HepG2 (cell line): Measurements from ENCODE around the gene WDR62. TPM values are rescaled to one million over a fixed set of nuclear protein-coding genes. Genes with fewer than 3 reads are reported as not detected.

Source experiments
- HNF4A ChIP-seq: sonication (generic); formaldehyde crosslinking; IDR thresholded peaks from 2 replicates; pipeline ENCODE4 v1.4.0; 2020; ENCODE audit warnings: missing genetic modification reagents
- HOXA9 ChIP-seq: sonication (generic); formaldehyde crosslinking; IDR thresholded peaks from 2 replicates; pipeline ENCODE4 v1.8.1; 2022; ENCODE audit warnings: missing genetic modification reagents, mild to moderate bottlenecking, moderate library complexity, borderline replicate concordance
- MEIS2 ChIP-seq: sonication (generic); formaldehyde crosslinking; IDR thresholded peaks from 2 replicates; pipeline ENCODE4 v1.9.0; 2021; ENCODE audit warnings: mild to moderate bottlenecking, missing genetic modification reagents
- NONO ChIP-seq, 2 experiments: fragments of 450-650 bp in 1 of 2; sonication (generic) in 1 of 2; formaldehyde crosslinking in 1 of 2; IDR thresholded peaks in 1 of 2; conservative IDR thresholded peaks in 1 of 2; 2 replicates each; pipeline versions ENCODE4 v1.6.1 to v1.8.0; 2017 to 2022; ENCODE audit warnings: mild to moderate bottlenecking in 1 of 2, missing genetic modification reagents in 1 of 2, moderate library complexity in 1 of 2
- SAFB2 ChIP-seq: sonication (generic); formaldehyde crosslinking; IDR thresholded peaks from 2 replicates; pipeline ENCODE4 v1.5.1; 2020; ENCODE audit warnings: missing genetic modification reagents, low read depth, mild to moderate bottlenecking, borderline replicate concordance
- SALL1 ChIP-seq: sonication (generic); formaldehyde crosslinking; IDR thresholded peaks from 2 replicates; pipeline ENCODE4 v1.8.0; 2022; ENCODE audit warnings: mild to moderate bottlenecking, missing genetic modification reagents
- SOX6 ChIP-seq, 2 experiments: fragments of 450-650 bp in 1 of 2; sonication (generic) in 1 of 2; formaldehyde crosslinking in 1 of 2; IDR thresholded peaks; 2 replicates each; pipeline versions ENCODE4 v1.4.0 to v1.6.1; 2017 to 2020; ENCODE audit warnings: antibody characterized with exemption in 1 of 2, mild to moderate bottlenecking in 1 of 2, missing genetic modification reagents in 1 of 2
- TERF1 ChIP-seq: sonication (generic); formaldehyde crosslinking; IDR thresholded peaks from 2 replicates; pipeline ENCODE4 v1.8.0; 2022; ENCODE audit warnings: mild to moderate bottlenecking, missing genetic modification reagents, moderate library complexity
- TOE1 ChIP-seq: sonication (generic); formaldehyde crosslinking; IDR thresholded peaks from 2 replicates; pipeline ENCODE4 v1.4.0; 2020; ENCODE audit warnings: mild to moderate bottlenecking, missing genetic modification reagents
- ZBTB33 ChIP-seq: sonication (generic); formaldehyde crosslinking; IDR thresholded peaks from 2 replicates; pipeline ENCODE4 v1.4.0; 2020; ENCODE audit warnings: missing genetic modification reagents
- ZBTB49 ChIP-seq: sonication (generic); formaldehyde crosslinking; IDR thresholded peaks from 2 replicates; pipeline ENCODE4 v1.4.0; 2020; ENCODE audit warnings: missing genetic modification reagents, borderline replicate concordance
- ZNF510 ChIP-seq: sonication (generic); formaldehyde crosslinking; IDR thresholded peaks from 2 replicates; pipeline ENCODE4 v1.4.0; 2020; ENCODE audit warnings: low read depth, mild to moderate bottlenecking, missing genetic modification reagents
- ZNF616 ChIP-seq: sonication (generic); formaldehyde crosslinking; IDR thresholded peaks from 2 replicates; pipeline ENCODE4 v1.5.0; 2020; ENCODE audit warnings: low read depth, mild to moderate bottlenecking, missing genetic modification reagents
- ZNF83 ChIP-seq: sonication (generic); formaldehyde crosslinking; IDR thresholded peaks from 2 replicates; pipeline ENCODE4 v1.4.0; 2020; ENCODE audit warnings: missing genetic modification reagents, mild to moderate bottlenecking, borderline replicate concordance
- ZSCAN21 ChIP-seq: sonication (generic); formaldehyde crosslinking; IDR thresholded peaks from 2 replicates; pipeline ENCODE4 v1.8.0; 2022; ENCODE audit warnings: mild to moderate bottlenecking, missing genetic modification reagents, moderate library complexity, borderline replicate concordance
- polyA plus RNA-seq, 8 experiments: library from polyadenylated mRNA; depleted of rRNA in 3 of 8; stranded (reverse) in 7 of 8; unstranded in 1 of 8; fragments of >200 nt; fragmentation: Illumina TruSeq in 4 of 8; extraction: Trizol in 4 of 8; gene quantifications; 2 replicates each; pipeline versions ENCODE4 v1.2.1 to v1.2.3, GENCODE V29; 2011 to 2016; ENCODE audit warnings: low read depth in 4 of 8, missing spikeins in 1 of 8, mixed read lengths in 1 of 8; ENCODE audit not compliant: insufficient read depth in 1 of 8
- total RNA-seq, 5 experiments: library from RNA; depleted of rRNA; stranded (reverse); fragments of >200 nt; fragmentation: Illumina TruSeq; extraction: Trizol; gene quantifications; 2 replicates each; pipeline ENCODE4 v1.2.3, GENCODE V29; 2016; ENCODE audit warnings: low read depth in 1 of 5
- TF ChIP-seq, protein P1 (sequence below): sonication (generic); formaldehyde crosslinking; IDR thresholded peaks from 2 replicates; pipeline ENCODE4 v1.4.0; 2020; ENCODE audit warnings: missing genetic modification reagents, borderline replicate concordance

WDR62 gene
- total and polyA plus RNA-seq, 2 of the 13 experiments (the other 11 are each of a cell fraction or from before 2014, with no cell fraction given), result 5.8 to 12.5 TPM

- TF ChIP-seq ZBTB49 (CRISPR knock-in tag), result no peak
- TF ChIP-seq ZSCAN21 (CRISPR knock-in tag), result 0 out of 2 replicates have a peak, but pooled peaks have one; percentile 27
- no peak; the same call in 1 of the 2 replicates for TF ChIP-seq SAFB2 (CRISPR knock-in tag)
- TF ChIP-seq SALL1 (CRISPR knock-in tag), result peak; percentile 83
- TF ChIP-seq ZNF616 (CRISPR knock-in tag), result no peak
- no peak for TF ChIP-seq HOXA9
- peak; percentile 85 for TF ChIP-seq MEIS2 (CRISPR knock-in tag)
- peak; percentile 45 for TF ChIP-seq ZNF83 (CRISPR knock-in tag)
- no peak for TF ChIP-seq TERF1
- TF ChIP-seq ZNF510 (CRISPR knock-in tag), result peak; percentile 89; the same call in 1 of the 2 replicates
- TF ChIP-seq TOE1 (CRISPR knock-in tag), result 0 out of 2 replicates have a peak, but pooled peaks have one; percentile 78
- no peak for TF ChIP-seq NONO (IDR thresholded peaks at IDR 0.05)
- TF ChIP-seq NONO (CRISPR knock-in tag; conservative IDR thresholded peaks at IDR 0.05), result 0 out of 2 replicates have a peak, but pooled peaks have one; percentile 50
- no peak for TF ChIP-seq ZBTB33
- TF ChIP-seq SOX6 (IDR thresholded peaks at IDR 0.05), result no peak
- peak; percentile 54 for TF ChIP-seq SOX6 (CRISPR knock-in tag; IDR thresholded peaks at IDR 0.05)
- TF ChIP-seq, protein P1, sequence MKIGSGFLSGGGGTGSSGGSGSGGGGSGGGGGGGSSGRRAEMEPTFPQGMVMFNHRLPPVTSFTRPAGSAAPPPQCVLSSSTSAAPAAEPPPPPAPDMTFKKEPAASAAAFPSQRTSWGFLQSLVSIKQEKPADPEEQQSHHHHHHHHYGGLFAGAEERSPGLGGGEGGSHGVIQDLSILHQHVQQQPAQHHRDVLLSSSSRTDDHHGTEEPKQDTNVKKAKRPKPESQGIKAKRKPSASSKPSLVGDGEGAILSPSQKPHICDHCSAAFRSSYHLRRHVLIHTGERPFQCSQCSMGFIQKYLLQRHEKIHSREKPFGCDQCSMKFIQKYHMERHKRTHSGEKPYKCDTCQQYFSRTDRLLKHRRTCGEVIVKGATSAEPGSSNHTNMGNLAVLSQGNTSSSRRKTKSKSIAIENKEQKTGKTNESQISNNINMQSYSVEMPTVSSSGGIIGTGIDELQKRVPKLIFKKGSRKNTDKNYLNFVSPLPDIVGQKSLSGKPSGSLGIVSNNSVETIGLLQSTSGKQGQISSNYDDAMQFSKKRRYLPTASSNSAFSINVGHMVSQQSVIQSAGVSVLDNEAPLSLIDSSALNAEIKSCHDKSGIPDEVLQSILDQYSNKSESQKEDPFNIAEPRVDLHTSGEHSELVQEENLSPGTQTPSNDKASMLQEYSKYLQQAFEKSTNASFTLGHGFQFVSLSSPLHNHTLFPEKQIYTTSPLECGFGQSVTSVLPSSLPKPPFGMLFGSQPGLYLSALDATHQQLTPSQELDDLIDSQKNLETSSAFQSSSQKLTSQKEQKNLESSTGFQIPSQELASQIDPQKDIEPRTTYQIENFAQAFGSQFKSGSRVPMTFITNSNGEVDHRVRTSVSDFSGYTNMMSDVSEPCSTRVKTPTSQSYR (CRISPR knock-in tag), result no peak
- no peak for TF ChIP-seq HNF4A (CRISPR knock-in tag)
These were observed 60.2 kb downstream of the WDR62 start, which contains the start of gene POLR2I (continued) for GRCh38 chr19:36114721-36115452.
